Fibroblast of skin of right biceps (primary cell): ENCODE measurements around the gene ARL3.
"Not testable (repeated sequence)": the region's sequence is repeated elsewhere in the genome, so short reads cannot be mapped to it uniquely, and the experiment has no call there.

Experiments
- DNase-seq: peaks from one replicate; pipeline ENCODE4 v3.0.0-alpha.2; 2013

The ARL3 gene

DNA sequence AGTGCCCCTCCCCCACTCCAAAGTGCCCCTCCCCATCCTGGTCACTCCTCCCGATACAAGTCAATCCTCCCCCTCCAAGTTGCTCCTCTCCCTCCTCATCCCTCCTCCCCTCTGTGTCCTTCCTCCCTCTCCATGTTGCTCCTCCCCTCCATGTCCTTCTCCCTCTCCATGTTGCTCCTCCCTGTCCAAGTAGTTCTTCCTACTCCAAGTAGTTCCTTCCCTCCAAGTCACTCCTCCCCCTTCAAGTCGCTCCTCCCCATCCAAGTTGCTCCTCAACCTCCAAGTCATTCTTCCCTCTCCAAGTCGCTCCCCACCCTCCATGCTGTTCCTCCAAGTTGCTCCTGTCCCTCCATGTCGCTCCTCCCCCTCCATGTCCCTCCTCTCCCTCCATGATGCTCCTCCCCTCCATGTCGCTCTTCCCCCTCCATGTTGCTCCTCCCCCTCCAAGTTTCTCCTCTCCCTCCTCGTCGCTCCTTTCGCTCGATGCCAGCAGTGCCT is 20.9 kb upstream of the ARL3 start:
- peak; percentile 22 for DNase-seq

DNA sequence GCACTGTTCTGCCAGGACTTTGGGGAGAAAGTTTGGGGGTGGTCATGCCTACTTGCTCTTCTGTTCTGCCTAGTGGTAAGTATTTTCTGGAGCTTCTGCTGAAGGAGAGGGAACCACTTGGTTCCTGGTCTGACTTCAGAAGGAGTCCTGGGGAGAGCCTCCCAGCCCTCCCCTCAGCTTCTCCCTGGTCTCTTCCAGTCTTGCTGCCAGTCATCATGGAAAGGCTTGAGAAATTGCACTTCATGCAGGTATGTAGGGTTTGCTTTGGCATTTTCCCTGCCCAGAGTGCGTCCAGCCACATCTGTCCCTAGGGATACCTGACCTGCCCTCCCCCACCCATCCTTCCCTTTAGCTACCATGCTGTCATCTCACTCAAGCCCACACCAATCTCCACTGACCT is 18.5 kb upstream of the ARL3 start:
- no peak for DNase-seq

DNA sequence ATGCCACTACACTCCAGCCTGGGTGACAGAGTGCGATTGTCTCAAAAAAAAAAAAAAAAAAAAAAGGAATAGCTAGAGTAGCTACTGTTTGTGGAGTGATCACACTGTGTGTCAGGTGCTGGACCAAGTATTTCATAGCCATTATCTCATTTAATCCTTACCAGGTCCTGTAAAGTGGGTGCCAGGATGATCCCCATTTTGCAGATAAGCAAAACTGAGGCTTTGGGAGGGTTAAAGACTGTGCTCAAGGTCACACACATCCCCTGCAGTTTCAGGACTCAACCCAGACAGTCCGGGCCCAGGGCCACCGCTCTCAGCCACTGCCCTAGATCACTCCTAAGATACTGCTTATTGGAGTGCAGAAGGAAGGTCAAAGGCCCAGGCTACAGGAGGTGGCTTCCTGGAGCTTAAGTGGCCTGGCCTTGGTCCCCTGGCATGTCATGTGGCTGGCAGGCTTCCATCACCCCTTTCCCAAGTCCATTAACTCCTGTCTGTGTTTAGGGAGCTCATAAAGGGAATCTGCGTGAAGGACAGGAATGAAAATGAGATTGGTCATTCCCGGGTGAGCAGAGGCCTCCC is 17.1 kb upstream of the ARL3 start:
- DNase-seq: no peak

DNA sequence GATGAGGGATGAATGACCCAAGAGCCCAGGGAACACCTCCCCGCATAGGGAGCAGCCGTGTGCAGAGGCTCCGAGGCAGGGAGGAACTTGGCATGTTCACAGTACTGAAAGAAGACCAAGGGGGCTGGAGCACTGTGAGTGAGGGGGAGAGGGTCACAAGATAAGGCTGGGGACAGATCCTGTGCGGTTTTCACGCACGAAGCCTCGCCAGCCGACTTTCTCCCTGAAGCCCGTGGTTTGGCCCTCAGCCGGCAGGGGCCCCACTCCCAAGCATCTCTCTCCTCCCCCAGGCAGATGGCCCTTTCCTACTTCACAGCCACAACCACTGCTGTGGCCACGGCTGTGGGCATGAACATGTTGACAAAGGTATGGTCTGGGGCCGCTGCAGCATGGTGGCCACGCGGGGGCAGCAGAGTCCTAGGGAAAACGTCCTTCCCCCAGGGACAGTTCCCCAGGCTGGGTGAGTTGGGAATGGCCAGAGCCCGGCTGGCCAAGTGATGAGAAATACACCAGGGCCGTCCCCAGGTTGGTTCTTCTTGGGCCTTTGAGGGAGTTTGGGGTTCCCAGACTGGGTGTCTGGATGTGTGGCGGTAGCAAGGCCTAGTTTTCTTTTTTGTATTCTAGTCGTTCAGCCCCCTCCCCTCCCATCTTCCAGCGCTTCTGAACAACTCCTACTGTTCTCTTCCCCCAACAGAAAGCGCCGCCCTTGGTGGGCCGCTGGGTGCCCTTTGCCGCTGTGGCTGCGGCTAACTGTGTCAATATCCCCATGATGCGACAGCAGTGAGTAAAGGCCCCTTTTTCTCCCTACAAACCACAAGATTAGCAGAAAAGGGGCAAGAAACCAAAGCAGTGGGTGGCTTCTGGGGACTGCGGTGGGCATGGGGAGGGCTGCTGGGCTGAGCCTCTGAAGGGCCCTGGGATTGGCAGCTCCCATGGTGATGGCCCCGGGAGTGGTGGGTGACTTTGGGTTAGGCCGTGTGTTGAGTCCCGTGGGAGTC is 15.1 kb upstream of the ARL3 start:
- DNase-seq: peak; percentile 67

DNA sequence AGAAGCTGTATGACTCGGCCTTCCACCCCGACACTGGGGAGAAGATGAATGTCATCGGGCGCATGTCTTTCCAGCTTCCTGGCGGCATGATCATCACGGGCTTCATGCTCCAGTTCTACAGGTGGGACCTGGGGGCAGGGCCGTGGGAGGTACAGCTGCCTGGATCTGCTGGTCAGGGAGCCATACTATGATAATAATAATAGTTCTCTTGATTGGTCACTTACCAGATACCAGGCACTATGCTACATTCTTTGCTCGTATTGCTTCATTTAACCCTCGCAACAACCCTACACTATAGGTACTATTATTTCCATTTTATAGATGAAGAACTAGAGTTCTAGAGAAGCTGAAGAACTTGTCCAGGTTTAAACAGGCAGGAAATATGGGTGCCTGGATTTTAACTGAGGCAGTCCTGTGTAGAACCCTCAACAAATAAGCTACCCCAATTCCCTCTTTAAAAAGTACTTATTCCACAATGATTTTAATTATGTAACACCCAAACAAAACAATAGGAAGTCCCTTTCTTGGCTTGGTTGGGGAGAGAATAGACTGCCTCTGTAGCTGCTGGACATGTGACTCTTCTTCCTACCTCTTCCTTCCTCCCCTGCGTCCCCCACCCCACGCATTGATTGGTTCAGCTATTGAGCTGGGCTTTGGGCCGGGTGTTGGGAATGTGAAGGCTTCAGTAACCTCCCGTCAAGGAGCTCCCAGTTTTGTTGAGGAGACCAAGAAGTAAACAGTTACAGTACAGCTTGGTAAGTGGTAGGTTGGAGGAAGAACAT is 13.0 kb upstream of the ARL3 start:
- no peak for DNase-seq

DNA sequence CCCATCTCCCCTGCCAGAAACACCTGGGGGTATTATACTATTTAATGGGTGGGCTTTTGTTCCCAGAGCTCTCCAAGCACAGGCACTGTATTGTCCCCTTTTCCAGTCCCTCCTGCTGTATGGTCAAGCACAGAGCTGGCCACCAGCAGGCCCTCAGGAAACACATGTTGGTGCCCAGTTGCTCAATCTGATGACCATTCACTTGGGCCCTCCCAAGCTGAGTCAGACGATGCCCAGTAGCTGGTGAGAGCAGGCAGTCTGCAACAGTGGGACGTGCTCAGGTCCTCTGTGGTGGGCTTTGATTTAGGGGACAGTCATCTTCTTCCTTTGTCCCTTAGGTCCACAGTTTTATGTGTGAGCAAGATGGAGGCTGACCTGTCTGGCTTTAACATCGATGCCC is 12.1 kb upstream of the ARL3 start:
- DNase-seq: no peak

DNA sequence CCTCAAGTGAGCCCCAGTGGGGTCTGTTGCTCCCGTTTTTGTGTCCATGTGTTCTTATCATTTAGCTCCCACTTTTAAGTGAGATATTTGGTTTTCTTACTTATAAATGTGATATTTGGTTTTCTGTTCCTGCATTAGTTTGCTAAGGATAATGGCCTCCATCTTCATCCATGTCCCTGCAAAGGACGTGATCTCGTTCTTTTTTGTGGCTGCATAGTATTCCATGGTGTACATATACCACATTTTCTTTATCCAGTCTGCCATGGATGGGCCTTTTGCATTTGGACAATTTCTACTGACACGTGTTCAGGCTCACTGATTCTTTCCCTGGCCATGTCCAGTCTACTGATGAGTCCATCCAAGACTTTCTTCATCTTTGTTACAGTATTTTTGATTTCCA is 9.8 kb upstream of the ARL3 start:
- DNase-seq: no peak

DNA sequence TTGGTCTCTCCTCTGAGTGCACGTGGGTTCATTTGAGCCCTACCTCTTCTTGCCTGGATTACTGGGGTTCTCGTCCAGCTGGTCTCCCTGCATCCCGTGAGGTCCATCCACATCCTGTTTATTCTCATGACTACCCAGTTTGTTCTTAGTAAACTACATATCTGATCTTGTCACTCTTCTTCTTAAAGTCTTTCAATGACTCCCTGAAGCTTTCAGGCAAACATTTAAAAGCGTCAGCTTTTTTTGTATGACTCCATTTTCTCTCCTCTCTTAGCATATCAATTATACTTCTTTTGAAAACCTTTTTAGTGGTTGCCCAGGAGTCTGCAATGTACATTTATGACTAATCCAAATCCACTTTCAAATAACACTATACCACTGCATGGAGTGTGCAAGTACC is 7.8 kb upstream of the ARL3 start:
- DNase-seq: no peak

DNA sequence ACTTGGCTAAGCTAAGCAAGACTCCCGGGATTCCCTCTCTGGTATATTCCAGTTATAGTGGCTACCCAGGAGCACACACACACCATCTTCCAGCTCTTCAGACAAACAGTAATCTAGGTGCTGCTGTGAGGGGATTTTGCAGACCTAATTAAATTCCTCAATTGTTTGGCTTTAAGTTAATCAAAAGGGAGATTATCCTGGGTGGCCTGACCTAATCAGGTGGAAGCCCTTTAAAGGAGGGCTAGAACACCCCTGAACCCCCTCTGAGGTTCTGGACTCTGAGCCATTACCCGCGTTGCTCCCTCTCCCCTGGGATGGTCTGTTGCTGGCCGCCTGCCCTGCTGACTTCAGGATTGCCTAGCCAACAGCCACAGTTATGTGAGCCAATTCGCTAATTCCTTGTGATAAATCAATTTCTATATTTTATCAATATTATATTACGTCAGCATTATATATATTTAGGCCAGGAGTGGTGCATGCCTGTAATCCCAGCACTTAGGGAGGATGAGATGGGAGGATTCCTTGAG is 6.6 kb upstream of the ARL3 start:
- no peak for DNase-seq

DNA sequence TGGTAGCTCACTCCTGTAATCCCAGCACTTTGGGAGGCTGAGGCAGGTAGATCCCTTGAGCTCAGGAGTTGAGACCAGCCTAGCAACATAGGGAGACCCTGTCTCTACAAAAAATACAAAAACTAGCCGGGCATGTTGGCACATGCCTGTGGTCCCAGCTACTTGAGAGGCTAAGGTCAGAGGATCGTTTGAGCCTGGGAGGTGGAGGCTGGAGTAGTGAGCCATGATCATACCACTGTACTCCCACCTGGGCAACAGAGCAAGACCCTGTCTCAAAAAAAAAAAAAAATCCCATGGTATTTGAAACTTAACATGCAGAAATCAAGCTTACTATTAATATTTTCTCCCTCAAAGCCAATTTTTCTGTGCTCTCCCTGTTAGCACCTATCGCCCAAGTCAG is 6.1 kb upstream of the ARL3 start:
- DNase-seq: no peak

DNA sequence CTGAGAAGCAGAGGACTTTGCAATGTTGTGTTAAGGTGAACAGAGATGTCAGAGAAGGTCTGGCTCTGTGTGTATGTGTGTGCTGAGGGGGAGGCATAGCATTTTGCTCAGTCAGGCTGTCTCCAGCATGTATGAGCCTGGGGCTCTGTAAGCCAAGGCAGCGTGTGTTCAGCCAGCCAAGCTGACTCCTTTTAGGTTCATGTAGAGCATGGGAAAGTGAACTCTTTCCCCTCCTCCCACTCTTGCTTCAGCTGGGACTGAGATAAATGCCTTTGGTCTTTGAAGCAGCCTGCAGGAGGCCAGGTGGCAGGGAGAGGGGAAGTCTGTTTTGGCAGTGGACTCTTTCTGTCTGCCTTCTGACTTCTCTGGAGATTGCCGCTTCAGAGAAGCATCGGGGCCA is 4.0 kb upstream of the ARL3 start:
- peak; percentile 43 for DNase-seq

DNA sequence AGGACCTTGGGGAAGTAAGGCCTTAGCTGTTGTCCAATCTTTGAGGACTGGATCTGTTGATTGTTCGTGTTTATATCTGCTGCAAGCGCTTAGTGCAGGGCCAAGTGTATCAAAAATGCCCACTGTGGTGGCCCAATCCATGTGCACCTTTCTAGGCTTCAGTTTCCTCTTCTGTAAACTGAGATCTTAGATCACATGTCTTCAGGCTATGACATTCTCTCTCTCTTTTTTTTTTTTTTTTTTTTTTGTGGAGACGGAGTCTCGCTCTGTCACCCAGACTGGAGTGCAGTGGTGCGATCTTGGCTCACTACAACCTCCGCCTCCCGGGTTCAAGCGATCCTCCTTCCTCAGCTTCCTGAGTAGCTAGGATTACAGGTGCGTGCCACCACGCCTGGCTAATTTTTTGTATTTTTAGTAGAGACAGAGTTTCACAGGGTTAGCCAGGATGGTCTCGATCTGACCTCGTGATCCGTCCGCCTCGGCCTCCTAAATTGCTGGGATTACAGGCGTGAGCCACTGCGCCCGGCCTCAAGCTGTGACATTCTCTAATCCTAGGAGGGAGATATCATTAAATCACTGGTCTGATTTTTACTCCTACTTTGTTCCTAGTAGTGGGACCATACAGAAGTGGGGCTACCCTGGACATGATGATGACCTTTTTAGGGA is 2.8 kb upstream of the ARL3 start:
- not testable (repeated sequence) for DNase-seq

DNA sequence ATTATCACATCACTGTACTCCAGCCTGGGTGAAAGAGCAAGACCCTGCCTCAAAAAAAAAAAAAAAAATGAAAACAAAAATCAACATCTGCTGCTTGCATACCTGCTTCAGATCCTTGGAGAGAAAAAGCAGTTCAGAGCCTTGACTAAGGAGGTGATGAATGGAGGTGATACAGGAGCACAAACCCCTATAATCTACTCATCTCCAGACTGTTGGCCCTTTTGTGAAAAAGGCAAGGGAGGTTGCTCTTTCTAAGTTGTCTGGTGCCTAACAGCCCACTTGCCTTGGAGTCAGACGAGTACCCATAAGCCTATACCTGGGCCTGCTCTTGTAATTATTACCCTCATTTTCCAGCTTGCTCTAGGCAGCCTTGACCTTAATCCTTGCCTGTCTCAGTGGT is 1.7 kb upstream of the ARL3 start:
- no peak for DNase-seq

DNA sequence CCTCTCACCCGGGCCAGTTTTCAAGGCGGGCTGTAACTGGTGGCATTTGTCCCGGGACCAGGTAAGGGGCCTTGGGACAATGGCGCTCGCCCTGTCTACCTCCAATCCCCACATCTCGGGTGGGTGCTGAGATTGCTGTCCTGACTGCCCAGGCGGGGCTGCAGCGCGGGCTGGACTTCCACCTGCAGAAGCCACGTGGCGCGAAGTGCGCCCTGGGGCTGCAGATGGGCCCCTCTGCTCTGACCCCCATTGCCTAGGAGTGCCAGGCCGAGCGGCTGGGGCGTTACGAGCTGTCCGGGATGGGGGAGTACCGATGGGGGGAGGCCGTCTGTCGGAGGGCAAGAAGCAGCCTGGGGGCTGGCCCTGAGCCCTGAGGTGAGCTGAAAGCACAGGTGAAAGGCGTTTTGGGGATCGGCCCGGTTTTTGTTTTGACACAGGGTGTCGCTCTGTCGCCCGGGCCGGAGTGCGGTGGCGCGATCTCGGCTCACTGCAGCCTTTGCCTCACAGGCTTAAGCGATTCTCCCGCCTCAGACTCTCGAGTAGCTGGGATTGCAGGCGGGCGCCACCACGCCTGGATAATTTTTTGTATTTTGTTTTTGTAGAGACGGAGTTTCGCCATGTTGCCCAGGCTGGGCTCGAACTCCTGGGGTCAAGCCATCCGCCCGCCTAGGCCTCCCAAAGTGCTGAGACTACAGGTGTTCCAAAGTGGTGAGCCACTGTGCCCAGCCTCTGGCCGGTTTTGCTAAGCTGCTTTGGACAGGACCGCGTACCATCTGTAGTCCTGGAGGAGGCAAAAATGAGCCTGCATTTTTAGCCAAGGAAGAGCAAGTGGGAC is 641 bp upstream of the ARL3 start, which contains the start of gene SFXN2:
Gene SFXN2 (plus strand): TSS at position 16 of the 835 bp plus-strand sequence. CDS start 12,001 bp downstream, outside the sequence.
- no peak for DNase-seq

DNA sequence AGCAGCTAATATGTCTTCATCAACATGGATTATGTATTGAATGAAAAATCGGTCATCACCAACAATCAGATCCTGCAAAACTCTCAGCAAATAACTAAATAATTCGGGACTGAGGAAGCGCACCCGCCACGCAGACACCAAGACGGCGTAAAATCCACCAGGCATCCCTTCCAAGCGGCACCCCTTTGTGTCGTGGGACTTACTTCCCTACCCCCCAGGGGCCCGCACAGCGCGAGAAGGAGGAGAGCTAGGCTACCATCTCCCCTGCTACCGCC is 721 bp downstream of the ARL3 start:
- no peak for DNase-seq

DNA sequence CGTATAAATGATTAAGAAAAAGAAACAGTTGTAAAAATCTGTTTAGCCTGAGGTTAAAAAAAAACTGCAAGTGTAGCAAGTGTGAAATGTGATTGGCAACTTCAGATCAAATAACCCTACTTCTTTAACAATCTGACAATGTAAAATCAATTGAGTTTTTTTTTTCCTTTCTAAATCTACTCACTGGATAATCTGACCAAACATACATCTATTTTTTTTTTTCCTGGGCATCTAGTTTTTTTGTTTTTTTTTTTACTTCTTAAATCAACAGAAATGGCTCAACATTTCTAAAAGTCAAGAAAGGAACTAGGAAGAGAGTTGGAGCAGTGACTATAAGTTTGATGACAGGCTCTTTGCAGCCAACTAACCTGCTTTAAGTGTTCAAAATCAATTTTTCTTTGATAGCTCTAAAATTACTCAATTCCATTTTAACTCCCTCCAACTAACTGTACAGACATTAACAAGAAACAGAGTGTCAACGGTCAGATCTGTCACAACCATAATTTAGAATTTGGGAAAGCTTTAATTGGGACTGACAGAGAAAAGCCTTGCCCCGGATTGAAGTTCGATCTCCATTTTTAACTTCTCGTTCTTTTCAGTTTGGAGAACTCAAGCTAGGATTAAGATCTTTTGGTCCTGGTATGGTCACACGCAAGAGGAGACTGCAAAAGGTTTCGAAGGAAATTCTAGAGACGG is 1.2 kb downstream of the ARL3 start:
- DNase-seq: no peak

DNA sequence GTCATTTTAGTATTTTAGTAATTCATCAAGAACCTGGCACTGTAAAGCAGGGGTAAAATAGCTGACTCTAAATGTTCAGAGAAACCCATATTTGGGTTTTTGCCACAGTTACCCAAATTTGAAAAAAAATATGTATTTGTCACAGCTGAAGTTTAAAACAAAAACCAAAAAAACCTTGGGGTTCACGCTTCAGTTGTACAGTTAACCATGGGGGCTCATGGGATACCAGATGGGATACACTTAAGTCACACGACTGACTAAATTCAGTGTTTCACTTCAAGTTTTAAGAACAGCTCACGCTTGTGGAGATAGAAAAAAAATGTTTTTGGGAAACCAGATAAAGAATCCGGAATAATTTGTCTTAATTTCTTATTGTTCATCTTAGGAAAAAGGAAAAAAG is 2.1 kb downstream of the ARL3 start:
- no peak for DNase-seq

DNA sequence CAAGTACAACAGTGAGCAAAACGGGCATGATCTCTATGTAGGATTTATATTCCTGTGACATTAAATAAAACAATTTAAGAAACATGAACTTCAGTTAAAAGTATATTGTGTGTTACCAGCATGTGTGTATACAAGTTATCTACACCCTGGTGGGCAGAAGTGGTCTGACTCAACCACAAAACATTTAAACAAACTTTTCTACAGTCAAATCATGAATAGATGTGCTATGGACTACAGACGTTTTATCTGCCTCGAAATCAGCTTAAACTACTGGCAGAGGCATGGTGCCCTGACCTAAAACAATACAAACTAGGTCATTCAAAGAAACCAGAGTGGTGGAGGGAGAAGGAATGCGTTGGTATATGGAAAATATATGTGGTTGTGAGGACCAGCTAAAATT is 3.6 kb downstream of the ARL3 start:
- DNase-seq: peak; percentile 78

DNA sequence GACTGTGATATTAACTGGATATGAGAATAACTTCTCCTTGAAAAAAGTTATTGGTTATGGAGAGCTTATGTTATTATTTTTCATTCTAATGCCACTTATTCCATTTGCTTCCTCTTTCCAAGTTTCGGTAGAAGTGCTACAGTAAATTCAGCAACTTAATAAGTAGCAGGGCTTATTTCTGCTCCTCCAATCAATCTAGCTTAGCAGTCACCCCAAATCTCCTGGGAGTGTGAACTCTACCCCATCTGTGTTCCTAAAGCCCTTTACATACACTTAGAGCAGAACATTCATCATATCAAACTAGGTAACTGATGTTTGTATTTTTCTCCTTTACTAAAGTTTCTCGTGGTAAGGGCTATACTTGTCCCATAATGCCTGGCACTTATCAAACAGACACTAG is 8.7 kb downstream of the ARL3 start:
- DNase-seq: no peak

DNA sequence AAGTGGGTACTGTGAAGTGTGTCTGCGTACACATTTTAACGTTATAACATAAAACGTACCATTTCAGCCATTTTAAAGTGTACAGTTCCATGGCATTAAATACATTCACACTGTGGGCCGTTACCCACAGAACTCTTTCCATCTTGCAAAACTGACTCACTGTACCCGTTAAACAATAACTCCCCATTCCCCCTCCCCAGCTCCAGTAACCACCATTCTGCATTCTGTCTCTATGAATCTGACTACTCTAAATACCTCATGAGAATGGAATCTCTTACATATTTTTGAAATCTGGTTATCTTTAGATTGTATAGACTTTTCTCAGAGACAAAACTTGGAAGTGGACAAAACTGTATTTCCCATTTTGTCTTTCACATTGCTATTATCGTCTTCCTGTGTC is 9.3 kb downstream of the ARL3 start:
- peak; percentile 89 for DNase-seq

DNA sequence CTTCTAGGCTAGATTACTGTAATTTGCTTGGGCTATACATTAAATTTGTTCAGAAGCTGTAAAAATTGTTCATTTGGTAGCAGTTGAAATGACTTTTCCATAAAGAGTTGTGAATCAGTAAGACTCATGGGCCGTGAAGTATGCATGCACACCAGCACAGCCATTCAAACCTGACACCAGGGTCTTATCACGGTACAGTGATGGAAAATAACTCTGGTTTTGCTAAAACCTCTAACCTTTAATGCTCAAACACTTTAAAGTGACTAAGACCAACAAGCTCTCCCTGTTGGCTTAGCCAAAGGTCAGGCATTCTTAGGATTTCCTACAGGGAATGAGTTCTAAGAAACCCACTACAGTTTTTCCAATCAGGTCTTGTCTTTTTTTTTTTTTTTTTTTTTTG is 11.5 kb downstream of the ARL3 start:
- no peak for DNase-seq
